ENCODE results near the gene ASB3.

The ASB3 gene

GRCh38 chr2:53782676-53783075 lies 4.1 kb downstream of the ASB3 start:
- in situ Hi-C loops (cut with HindIII; ENCODE audit: low pct_ligation_motif_present, low sequenced_read_pairs), result no loop called here
- DNase-seq, result no peak

GRCh38 chr2:53780056-53780455 lies 6.7 kb downstream of the ASB3 start:
- no peak for DNase-seq
- in situ Hi-C loops (cut with HindIII; ENCODE audit: low pct_ligation_motif_present, low sequenced_read_pairs), result no loop called here
- Histone ChIP-seq H3K27me3 (replicated peaks) (no peaks in the 10 kb centered on the region), H3K27ac (no peak overlapping the region), H3K36me3 (replicated peaks) (peaks cover 4% of the 10 kb centered on the region), H3K4me3 (ENCODE audit: low read depth, low read length) (no peak overlapping the region)
- TF ChIP-seq CTCF (IDR thresholded peaks at IDR 0.05; ENCODE audit: low read depth, low read length, missing control alignments), result no peak

More at GRCh38 chr2:53782676-53783075, 4.1 kb downstream of the ASB3 start:
- H3K4me3 ChIP-seq (ENCODE audit: low read depth, low read length), result no peak overlapping the region
- peaks cover 4% of the 10 kb centered on the region for H3K36me3 ChIP-seq (replicated peaks)
- no peak for TF ChIP-seq CTCF (IDR thresholded peaks at IDR 0.05; ENCODE audit: low read depth, low read length, missing control alignments)
- H3K27me3 ChIP-seq (replicated peaks), result no peaks in the 10 kb centered on the region
- H3K27ac ChIP-seq, result no peak overlapping the region

GRCh38 chr2:53778536-53779162 lies 8.1 kb downstream of the ASB3 start:
- DNase-seq, result no peak
- Histone ChIP-seq H3K4me3 (ENCODE audit: low read depth, low read length) (no peak overlapping the region), H3K36me3 (replicated peaks) (peaks cover 4% of the 10 kb centered on the region), H3K27me3 (replicated peaks) (no peaks in the 10 kb centered on the region), H3K27ac (no peak overlapping the region)
- in situ Hi-C loops (cut with HindIII; ENCODE audit: low pct_ligation_motif_present, low sequenced_read_pairs), result no loop called here
- TF ChIP-seq CTCF (IDR thresholded peaks at IDR 0.05; ENCODE audit: low read depth, low read length, missing control alignments), result no peak

- Histone ChIP-seq H3K27me3 (replicated peaks) (no peaks in the 10 kb centered on the region), H3K36me3 (replicated peaks) (peaks cover 4% of the 10 kb centered on the region), H3K4me3 (ENCODE audit: low read depth, low read length) (no peak overlapping the region), H3K27ac (no peak overlapping the region)
- DNase-seq, result no peak
- no peak for TF ChIP-seq CTCF (IDR thresholded peaks at IDR 0.05; ENCODE audit: low read depth, low read length, missing control alignments)
- in situ Hi-C loops (cut with HindIII; ENCODE audit: low pct_ligation_motif_present, low sequenced_read_pairs), result no loop called here
Observed at GRCh38 chr2:53777134-53777533, 9.6 kb downstream of the ASB3 start.

- H3K36me3 ChIP-seq (replicated peaks), result no peaks in the 10 kb centered on the region
- no peaks in the 10 kb centered on the region for H3K27me3 ChIP-seq (replicated peaks)
- DNase-seq, result no peak
- TF ChIP-seq CTCF (IDR thresholded peaks at IDR 0.05; ENCODE audit: low read depth, low read length, missing control alignments), result no peak
- in situ Hi-C loops (cut with HindIII; ENCODE audit: low pct_ligation_motif_present, low sequenced_read_pairs), result no loop called here
- H3K27ac ChIP-seq, result no peak overlapping the region
- no peak overlapping the region for H3K4me3 ChIP-seq (ENCODE audit: low read depth, low read length)
Observed at GRCh38 chr2:53770264-53770663, 16.5 kb downstream of the ASB3 start.

All from brain microvascular endothelial cell (primary cell).